Uterus (tissue), 4 donors: ENCODE measurements around the gene KRT86. TPM values are rescaled to one million over a fixed set of nuclear protein-coding genes. Genes with fewer than 3 reads are reported as not detected.
"Not testable (repeated sequence)": the region's sequence is repeated elsewhere in the genome, so short reads cannot be mapped to it uniquely, and the experiment has no call there.

ENCODE experiments used
- DNase-seq, 2 donors: peaks; one replicate each; pipeline ENCODE4 v3.0.0-alpha.2; 2019 to 2020
- H3K27ac ChIP-seq, 2 donors: fragments of 200-600 bp; sonication (generic); 1 replicate in 1 of 2; 2 replicates in 1 of 2; pipeline ENCODE4 v1.5.1; 2016 to 2018
- H3K27me3 ChIP-seq, 2 donors: fragments of 200-600 bp; sonication (generic); one replicate each; pipeline ENCODE4 v1.5.1; 2018 to 2019; ENCODE audit warnings: control low read depth in 1 of 2
- H3K36me3 ChIP-seq, 2 donors: fragments of 200-600 bp; sonication (generic); one replicate each; pipeline ENCODE4 v1.5.1; 2019; ENCODE audit warnings: control low read depth in 1 of 2
- H3K4me1 ChIP-seq, 2 donors: fragments of 200-600 bp; sonication (generic); one replicate each; pipeline ENCODE4 v1.5.1; 2018 to 2019; ENCODE audit warnings: control low read depth in 1 of 2
- H3K4me3 ChIP-seq, 2 donors: fragments of 200-600 bp; sonication (generic); 1 replicate in 1 of 2; 2 replicates in 1 of 2; pipeline ENCODE4 v1.5.1; 2018 to 2019; ENCODE audit warnings: mild to moderate bottlenecking in 1 of 2
- H3K9me3 ChIP-seq, 2 donors: fragments of 200-600 bp; sonication (generic); one replicate each; pipeline ENCODE4 v1.5.1; 2019; ENCODE audit warnings: control low read depth in 1 of 2
- POLR2A ChIP-seq, 2 donors: fragments of 450-650 bp; IDR thresholded peaks; one replicate each; pipeline ENCODE4 v1.6.1; 2016; ENCODE audit warnings: antibody characterized with exemption in 2 of 2, mild to moderate bottlenecking in 1 of 2, moderate library complexity in 1 of 2
- intact Hi-C: fragments of 100-400 bp; cut with DNase I; formaldehyde crosslinking; loops from one replicate; pipeline ENCODE4 v1.15.1; 2023; ENCODE audit warnings: low total_unique reads
- total RNA-seq, 4 donors: library from RNA; depleted of rRNA in 3 of 4; stranded (reverse); fragments of >200 nt in 3 of 4; gene quantifications; one replicate each; pipeline versions ENCODE4 v1.1.0 to v1.2.4, GENCODE V29; 2014 to 2023
- TF ChIP-seq, protein P1 (sequence below), 4 experiments: fragments of 200-600 bp in 2 of 4; fragments of 450-650 bp in 2 of 4; sonication (generic) in 2 of 4; IDR thresholded peaks; one replicate each; pipeline ENCODE4 v1.5.1; 2016 to 2019; ENCODE audit warnings: antibody characterized with exemption in 4 of 4, mild to moderate bottlenecking in 2 of 4, moderate library complexity in 1 of 4
- donor health status: DM: yes; HTN: yes; CAD: no.

The KRT86 gene
- total RNA-seq, 4 donors from 2014 or later = 0.35 TPM; not detected in 3

DNA sequence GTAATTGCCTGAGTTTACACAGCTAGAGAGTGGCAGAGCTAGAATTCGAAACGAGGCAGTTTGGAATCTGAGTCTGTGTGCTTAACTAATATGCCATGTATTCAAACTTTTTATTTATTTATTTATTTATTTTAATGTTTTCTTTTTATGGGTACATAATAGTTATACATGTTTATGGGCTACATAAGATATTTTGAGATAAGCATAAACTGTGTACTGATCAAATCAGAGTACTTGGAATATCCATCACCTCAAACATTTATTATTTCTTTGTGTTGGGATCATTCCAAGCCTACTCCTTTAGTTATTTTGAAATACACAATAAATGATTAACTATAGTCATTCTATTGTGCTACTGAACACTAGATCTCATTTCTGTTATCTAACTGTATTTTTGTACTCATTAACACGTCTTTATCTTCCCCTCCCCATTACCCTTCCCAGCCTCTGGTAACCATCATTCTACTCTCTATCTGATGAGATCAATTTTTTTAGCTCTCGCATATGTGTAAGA lies 24.3 kb downstream of the KRT86 start:
- Histone ChIP-seq H3K27me3 (no peaks in the 10 kb centered on the region), H3K4me1 (no peaks in the 10 kb centered on the region), H3K9me3 (no peaks in the 10 kb centered on the region), H3K4me3 (no peak overlapping the region), H3K36me3 (no peaks in the 10 kb centered on the region), H3K27ac (no peak overlapping the region)
- no peak for DNase-seq
- intact Hi-C loops = no loop called here
- TF ChIP-seq, protein P1, sequence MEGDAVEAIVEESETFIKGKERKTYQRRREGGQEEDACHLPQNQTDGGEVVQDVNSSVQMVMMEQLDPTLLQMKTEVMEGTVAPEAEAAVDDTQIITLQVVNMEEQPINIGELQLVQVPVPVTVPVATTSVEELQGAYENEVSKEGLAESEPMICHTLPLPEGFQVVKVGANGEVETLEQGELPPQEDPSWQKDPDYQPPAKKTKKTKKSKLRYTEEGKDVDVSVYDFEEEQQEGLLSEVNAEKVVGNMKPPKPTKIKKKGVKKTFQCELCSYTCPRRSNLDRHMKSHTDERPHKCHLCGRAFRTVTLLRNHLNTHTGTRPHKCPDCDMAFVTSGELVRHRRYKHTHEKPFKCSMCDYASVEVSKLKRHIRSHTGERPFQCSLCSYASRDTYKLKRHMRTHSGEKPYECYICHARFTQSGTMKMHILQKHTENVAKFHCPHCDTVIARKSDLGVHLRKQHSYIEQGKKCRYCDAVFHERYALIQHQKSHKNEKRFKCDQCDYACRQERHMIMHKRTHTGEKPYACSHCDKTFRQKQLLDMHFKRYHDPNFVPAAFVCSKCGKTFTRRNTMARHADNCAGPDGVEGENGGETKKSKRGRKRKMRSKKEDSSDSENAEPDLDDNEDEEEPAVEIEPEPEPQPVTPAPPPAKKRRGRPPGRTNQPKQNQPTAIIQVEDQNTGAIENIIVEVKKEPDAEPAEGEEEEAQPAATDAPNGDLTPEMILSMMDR (IDR thresholded peaks at IDR 0.05) = no peak
- no peak for TF ChIP-seq POLR2A (IDR thresholded peaks at IDR 0.05)

DNA sequence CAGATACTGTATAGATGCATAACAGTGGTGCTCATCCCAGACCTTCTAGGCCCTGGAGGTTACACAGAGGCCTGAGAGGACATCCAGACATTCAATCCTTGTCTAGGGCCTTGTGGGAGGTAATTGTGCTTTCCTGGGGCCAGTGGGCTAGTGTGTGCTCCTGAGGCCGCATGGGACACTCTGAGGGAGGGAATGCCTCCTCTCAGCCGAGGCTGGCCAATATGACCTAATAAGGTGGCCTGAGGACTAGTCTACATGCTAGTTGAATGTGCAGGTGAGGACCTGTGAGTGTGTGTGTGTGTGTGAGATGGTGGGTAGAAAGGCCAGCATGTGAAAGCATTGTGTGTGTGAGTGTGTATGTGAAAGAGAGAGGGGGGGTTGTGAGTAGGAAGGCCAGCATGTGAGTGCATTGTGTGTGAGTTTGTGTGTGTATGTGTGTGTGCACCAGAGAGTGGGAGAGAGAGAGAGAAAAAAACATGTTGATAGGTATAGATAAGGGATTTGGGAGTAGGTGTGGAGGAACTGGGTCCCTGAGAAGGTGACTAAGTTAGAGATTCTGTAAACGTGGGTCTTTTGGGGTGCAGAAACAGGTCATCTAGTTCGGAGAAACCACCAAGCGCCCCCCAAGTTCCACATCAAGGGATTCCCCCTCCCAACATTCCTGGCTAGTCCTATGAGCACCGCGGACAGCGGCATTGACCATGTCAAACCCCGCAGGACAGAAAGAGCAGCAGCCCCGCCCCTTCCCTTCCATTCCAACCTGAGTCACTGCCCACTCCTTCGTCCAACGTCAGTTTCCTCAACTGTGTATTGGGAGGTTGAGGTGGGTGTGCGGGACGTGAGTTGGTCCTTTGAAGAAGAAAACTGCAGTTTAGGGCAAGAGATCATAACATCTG lies 26.6 kb downstream of the KRT86 start:
- intact Hi-C loops = no loop called here
- TF ChIP-seq, protein P1 (IDR thresholded peaks at IDR 0.05) = no peak
- no peak for TF ChIP-seq POLR2A (IDR thresholded peaks at IDR 0.05)
- H3K4me1 ChIP-seq = no peaks in the 10 kb centered on the region
- no peak overlapping the region for H3K4me3 ChIP-seq
- DNase-seq = no peak
- no peak overlapping the region for H3K27ac ChIP-seq
- no peaks in the 10 kb centered on the region for H3K9me3 ChIP-seq
- no peaks in the 10 kb centered on the region for H3K36me3 ChIP-seq
- no peaks in the 10 kb centered on the region for H3K27me3 ChIP-seq

DNA sequence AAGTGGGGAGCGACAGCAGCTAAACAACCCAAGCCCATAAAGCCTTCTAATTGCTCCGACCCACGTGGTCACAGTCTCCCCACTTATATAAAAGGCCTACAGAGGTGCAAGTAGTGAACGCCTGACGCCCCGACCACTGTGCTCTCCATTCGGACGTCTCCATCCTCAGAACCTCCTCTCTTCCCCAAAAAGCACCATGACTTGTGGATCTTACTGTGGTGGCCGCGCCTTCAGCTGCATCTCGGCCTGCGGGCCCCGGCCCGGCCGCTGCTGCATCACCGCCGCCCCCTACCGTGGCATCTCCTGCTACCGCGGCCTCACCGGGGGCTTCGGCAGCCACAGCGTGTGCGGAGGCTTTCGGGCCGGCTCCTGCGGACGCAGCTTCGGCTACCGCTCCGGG lies 27.3 kb downstream of the KRT86 start:
- H3K4me1 ChIP-seq, H3K9me3 ChIP-seq, intact Hi-C loops, H3K27ac ChIP-seq, H3K27me3 ChIP-seq, H3K4me3 ChIP-seq, H3K36me3 ChIP-seq, DNase-seq: not testable (repeated sequence)

DNA sequence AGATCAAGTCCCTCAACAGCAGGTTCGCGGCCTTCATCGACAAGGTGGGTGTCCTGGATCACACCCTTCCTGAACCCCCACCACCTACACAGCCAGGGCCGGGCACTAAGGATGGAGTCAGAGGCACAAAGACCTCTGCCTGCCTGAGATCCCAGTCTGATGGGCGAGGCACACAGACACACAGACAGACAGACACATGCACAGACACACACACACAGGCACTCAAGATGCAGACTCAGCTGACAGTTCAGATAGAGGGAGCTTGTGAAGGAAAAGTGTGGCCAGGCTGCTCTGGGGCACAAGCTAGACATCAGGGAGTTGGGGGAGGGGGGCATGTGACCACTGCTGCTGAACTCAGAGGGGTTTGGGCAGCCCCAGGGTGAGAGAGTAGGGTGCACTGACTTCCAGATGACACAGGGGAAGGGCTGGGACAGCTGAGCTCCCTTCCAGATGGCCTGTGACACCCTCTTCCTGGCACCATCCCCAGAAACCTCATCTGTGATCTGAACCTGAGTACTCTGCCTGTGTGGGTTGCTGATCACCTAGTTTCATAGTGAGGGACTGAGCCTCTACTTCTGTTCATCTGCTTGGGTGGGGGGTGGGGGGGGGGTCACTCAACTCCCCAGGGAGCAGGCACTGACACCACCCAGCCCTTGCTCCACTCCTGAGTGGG lies 27.9 kb downstream of the KRT86 start:
- DNase-seq, H3K4me1 ChIP-seq, H3K27me3 ChIP-seq, H3K4me3 ChIP-seq, H3K9me3 ChIP-seq, intact Hi-C loops, H3K27ac ChIP-seq, H3K36me3 ChIP-seq: not testable (repeated sequence)

DNA sequence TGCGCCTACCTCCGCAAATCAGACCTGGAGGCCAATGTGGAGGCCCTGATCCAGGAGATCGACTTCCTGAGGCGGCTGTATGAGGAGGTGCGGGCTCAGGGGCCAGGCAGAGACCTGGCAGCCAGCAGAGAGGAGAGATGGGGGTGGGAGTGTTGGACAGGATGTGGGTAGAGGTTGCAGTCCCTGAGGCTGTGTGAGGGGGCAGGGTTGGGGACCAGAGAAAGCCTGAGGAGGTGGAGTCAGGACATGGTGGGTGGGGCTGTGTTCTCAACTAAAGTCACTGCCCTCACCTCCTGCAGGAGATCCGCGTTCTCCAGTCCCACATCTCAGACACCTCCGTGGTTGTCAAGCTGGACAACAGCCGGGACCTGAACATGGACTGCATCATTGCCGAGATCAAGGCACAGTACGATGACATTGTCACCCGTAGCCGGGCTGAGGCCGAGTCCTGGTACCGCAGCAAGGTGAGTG lies 30.5 kb downstream of the KRT86 start:
- intact Hi-C loops, H3K27me3 ChIP-seq, DNase-seq, H3K9me3 ChIP-seq, H3K4me3 ChIP-seq, H3K36me3 ChIP-seq, H3K27ac ChIP-seq, H3K4me1 ChIP-seq: not testable (repeated sequence)

DNA sequence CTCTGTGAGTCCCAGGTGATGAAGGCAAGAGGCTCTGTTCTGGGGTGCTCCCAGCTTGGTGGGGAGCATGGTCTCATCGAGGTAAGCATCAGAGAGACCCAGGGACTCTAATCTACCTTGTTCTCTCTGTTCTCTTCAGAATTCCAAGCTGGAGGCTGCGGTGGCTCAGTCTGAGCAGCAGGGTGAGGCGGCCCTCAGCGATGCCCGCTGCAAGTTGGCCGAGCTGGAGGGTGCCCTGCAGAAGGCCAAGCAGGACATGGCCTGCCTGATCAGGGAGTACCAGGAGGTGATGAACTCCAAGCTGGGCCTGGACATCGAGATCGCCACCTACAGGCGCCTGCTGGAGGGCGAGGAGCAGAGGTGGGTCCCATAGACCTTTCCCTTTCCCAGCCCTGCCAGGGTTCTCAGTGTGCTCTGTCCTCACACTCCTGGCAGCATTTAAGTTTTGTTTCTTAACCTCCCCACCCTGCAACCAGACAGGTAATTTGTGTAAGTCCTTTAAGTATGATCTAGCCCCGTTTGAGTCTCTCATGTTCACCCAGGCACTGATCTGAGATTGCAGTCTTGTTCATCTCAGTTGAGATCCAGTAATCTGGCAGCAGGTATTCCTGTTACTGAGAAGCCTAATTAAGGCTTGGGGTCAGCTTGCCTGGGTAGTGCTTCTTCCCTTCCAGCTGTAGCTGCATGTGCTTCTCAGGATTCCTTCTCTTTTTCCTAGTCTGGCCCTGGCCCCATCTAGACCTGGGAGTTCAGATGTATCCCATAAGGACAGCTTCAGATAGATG lies 31.7 kb downstream of the KRT86 start:
- intact Hi-C loops = no loop called here
- DNase-seq = no peak
- Histone ChIP-seq H3K4me3 (no peak overlapping the region), H3K4me1 (no peaks in the 10 kb centered on the region), H3K9me3 (no peaks in the 10 kb centered on the region), H3K36me3 (no peaks in the 10 kb centered on the region), H3K27ac (no peak overlapping the region), H3K27me3 (no peaks in the 10 kb centered on the region)
- TF ChIP-seq, protein P1 (IDR thresholded peaks at IDR 0.05) = no peak
